GM12878 (cell line): Measurements from ENCODE around the gene LIMA1. TPM values are rescaled to one million over a fixed set of nuclear protein-coding genes. Genes with fewer than 3 reads are reported as not detected.
A peak's percentile ranks its signal among the peaks of the same experiment; 100 is the strongest.

Experiments used
- ASH2L ChIP-seq: fragments of 300-600, 200-600 bp; sonication (generic); IDR thresholded peaks from 2 replicates; pipeline ENCODE4 v1.6.1; 2017; ENCODE audit warnings: low read depth, mild to moderate bottlenecking, borderline replicate concordance
- CBX5 ChIP-seq: sonication (generic); IDR thresholded peaks from 2 replicates; pipeline ENCODE4 v1.6.1; 2016; ENCODE audit warnings: low read depth, moderate library complexity, mild to moderate bottlenecking, inconsistent platforms
- CHD1 ChIP-seq: IDR thresholded peaks from 2 replicates; pipeline ENCODE4 v1.6.1; 2012; ENCODE audit warnings: low read depth, low read length, improper control_type of control experiment
- CHD2 ChIP-seq: IDR thresholded peaks from 2 replicates; pipeline ENCODE4 v1.6.1; 2011; ENCODE audit warnings: low read depth, low read length, improper control_type of control experiment, borderline replicate concordance
- EED ChIP-seq: sonication (generic); IDR thresholded peaks from 2 replicates; pipeline ENCODE4 v1.6.1; 2016; ENCODE audit warnings: antibody characterized with exemption, low read depth
- ESRRA ChIP-seq: IDR thresholded peaks from 2 replicates; pipeline ENCODE4 v1.6.1; 2012; ENCODE audit warnings: mild to moderate bottlenecking, low read length, improper control_type of control experiment
- IKZF1 ChIP-seq: fragments of 450-650 bp; conservative IDR thresholded peaks from 2 replicates; pipeline ENCODE4 v1.6.1; 2017; ENCODE audit warnings: antibody characterized with exemption, mild to moderate bottlenecking
- KLF5 ChIP-seq: fragments of 450-650 bp; IDR thresholded peaks from 2 replicates; pipeline ENCODE4 v1.6.1; 2014; ENCODE audit warnings: mild to moderate bottlenecking; ENCODE audit not compliant: partially characterized antibody
- NFYB ChIP-seq: IDR thresholded peaks from 2 replicates; pipeline ENCODE4 v1.6.1; 2011; ENCODE audit warnings: low read depth, mild to moderate bottlenecking, low read length, improper control_type of control experiment, moderate library complexity; ENCODE audit not compliant: insufficient read depth
- NKRF ChIP-seq: fragments of 450-650 bp; conservative IDR thresholded peaks from 2 replicates; pipeline ENCODE4 v1.6.1; 2017; ENCODE audit warnings: mild to moderate bottlenecking, moderate library complexity
- PML ChIP-seq: IDR thresholded peaks from 2 replicates; pipeline ENCODE4 v1.6.1; 2012; ENCODE audit warnings: low read length, inconsistent platforms
- POU2F2 ChIP-seq: IDR thresholded peaks from 3 replicates; pipeline ENCODE4 v1.6.1; 2011; ENCODE audit warnings: low read depth, mild to moderate bottlenecking, low read length, borderline replicate concordance
- SMAD5 ChIP-seq: IDR thresholded peaks from 2 replicates; pipeline ENCODE4 v1.6.1; 2016; ENCODE audit warnings: antibody characterized with exemption, low read depth
- SREBF1 ChIP-seq: IDR thresholded peaks from 2 replicates; pipeline ENCODE4 v1.6.1; 2012; ENCODE audit warnings: mild to moderate bottlenecking, low read length
- TAF1 ChIP-seq: IDR thresholded peaks from 2 replicates; pipeline ENCODE4 v1.6.1; 2011; ENCODE audit warnings: mild to moderate bottlenecking, low read depth, low read length, borderline replicate concordance
- ZNF217 ChIP-seq: fragments of 450-650 bp; IDR thresholded peaks from 2 replicates; pipeline ENCODE4 v1.6.1; 2017; ENCODE audit warnings: antibody characterized with exemption, mild to moderate bottlenecking
- polyA plus RNA-seq, 11 experiments: library from polyadenylated mRNA; depleted of rRNA in 4 of 11; unstranded in 6 of 11; stranded (reverse) in 5 of 11; fragments of >200 nt; fragmentation: Nextera tagmentation in 4 of 11; fragmentation: Illumina TruSeq in 1 of 11; extraction: Ambion mirVana in 4 of 11; extraction: Trizol in 1 of 11; gene quantifications; 1 replicate in 1 of 11; 2 replicates in 10 of 11; pipeline versions ENCODE4 v1.2.1 to v1.2.3, GENCODE V29; 2011 to 2016; ENCODE audit warnings: inconsistent platforms in 2 of 11, missing spikeins in 2 of 11, low read depth in 1 of 11
- total RNA-seq, 4 experiments: library from RNA; depleted of rRNA in 3 of 4; stranded (reverse); fragments of >200 nt in 3 of 4; fragmentation: Illumina TruSeq in 1 of 4; extraction: Trizol in 1 of 4; gene quantifications; 2 replicates each; pipeline versions ENCODE4 v1.2.1 to v1.2.3, GENCODE V29; 2013 to 2021
- TF ChIP-seq, protein P1 (sequence below): fragments of 450-650 bp; IDR thresholded peaks from 2 replicates; pipeline ENCODE4 v1.6.1; 2016; ENCODE audit warnings: mild to moderate bottlenecking
- TF ChIP-seq, protein P2 (sequence below): fragments of 450-650 bp; IDR thresholded peaks from 2 replicates; pipeline ENCODE4 v1.6.1; 2016; ENCODE audit warnings: mild to moderate bottlenecking
- TF ChIP-seq, protein P3 (sequence below): fragments of 450-650 bp; formaldehyde crosslinking; IDR thresholded peaks from 2 replicates; pipeline ENCODE4 v1.4.0; 2020; ENCODE audit warnings: mild to moderate bottlenecking, moderate library complexity

The LIMA1 gene
- total and polyA plus RNA-seq, 10 of the 15 experiments (the other 5 are each of a cell fraction or from before 2014, with no cell fraction given) = 53.2 to 109 (median 60.8) TPM

DNA sequence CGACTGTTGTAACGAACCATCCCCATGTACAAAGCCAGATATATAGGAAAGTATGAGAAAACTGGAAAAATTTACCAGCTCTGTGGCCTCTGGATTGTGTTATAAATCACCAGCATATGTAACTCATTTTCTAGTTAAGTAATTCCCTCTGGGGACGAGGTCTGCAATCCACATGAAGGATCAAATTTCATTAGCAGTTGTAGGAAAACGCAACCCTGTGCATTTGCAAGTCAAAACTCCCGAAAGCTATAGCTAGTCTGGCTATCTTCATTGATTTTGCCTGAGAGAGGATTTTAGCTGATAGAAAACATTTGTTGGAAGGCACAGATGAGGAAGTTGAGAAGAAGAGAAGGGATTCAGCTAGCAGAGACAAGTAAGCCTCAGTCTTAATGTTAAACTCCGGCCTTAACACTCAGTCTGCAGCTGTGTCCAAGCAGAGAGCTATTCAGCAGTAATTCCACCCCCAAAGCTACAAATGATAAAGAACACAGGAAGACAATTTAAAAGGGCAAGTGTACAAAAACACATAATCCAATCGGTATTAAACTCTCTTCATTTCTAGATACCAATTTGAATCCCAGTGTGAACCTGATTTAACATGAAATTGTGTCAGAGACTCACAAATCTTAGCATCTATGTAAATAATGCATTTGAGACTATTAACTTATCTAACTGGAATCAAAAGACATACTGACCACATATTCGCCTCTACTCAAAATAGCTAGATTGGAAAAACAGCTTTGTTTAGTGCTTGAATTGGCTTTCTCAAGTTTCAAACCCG lies 61.9 kb downstream of the LIMA1 start (continued):
- TF ChIP-seq CBX5 = no peak
- peak; percentile 40 for TF ChIP-seq IKZF1
- no peak for TF ChIP-seq ZNF217
- TF ChIP-seq SREBF1 = no peak
- TF ChIP-seq NFYB = no peak
- TF ChIP-seq PML = peak; percentile 41; the same call in 1 of the 2 replicates
- peak; percentile 27; the same call in 1 of the 2 replicates for TF ChIP-seq EED
- TF ChIP-seq, protein P1, sequence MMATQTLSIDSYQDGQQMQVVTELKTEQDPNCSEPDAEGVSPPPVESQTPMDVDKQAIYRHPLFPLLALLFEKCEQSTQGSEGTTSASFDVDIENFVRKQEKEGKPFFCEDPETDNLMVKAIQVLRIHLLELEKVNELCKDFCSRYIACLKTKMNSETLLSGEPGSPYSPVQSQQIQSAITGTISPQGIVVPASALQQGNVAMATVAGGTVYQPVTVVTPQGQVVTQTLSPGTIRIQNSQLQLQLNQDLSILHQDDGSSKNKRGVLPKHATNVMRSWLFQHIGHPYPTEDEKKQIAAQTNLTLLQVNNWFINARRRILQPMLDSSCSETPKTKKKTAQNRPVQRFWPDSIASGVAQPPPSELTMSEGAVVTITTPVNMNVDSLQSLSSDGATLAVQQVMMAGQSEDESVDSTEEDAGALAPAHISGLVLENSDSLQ = no peak
- no peak for TF ChIP-seq NKRF
- TF ChIP-seq, protein P2, sequence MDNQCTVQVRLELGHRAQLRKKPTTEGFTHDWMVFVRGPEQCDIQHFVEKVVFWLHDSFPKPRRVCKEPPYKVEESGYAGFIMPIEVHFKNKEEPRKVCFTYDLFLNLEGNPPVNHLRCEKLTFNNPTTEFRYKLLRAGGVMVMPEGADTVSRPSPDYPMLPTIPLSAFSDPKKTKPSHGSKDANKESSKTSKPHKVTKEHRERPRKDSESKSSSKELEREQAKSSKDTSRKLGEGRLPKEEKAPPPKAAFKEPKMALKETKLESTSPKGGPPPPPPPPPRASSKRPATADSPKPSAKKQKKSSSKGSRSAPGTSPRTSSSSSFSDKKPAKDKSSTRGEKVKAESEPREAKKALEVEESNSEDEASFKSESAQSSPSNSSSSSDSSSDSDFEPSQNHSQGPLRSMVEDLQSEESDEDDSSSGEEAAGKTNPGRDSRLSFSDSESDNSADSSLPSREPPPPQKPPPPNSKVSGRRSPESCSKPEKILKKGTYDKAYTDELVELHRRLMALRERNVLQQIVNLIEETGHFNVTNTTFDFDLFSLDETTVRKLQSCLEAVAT = no peak
- TF ChIP-seq ESRRA = no peak
- no peak for TF ChIP-seq ASH2L
- TF ChIP-seq TAF1 = peak; percentile 53; the same call in 1 of the 2 replicates
- TF ChIP-seq CHD2 = no peak
- no peak for TF ChIP-seq CHD1
- TF ChIP-seq, protein P3, sequence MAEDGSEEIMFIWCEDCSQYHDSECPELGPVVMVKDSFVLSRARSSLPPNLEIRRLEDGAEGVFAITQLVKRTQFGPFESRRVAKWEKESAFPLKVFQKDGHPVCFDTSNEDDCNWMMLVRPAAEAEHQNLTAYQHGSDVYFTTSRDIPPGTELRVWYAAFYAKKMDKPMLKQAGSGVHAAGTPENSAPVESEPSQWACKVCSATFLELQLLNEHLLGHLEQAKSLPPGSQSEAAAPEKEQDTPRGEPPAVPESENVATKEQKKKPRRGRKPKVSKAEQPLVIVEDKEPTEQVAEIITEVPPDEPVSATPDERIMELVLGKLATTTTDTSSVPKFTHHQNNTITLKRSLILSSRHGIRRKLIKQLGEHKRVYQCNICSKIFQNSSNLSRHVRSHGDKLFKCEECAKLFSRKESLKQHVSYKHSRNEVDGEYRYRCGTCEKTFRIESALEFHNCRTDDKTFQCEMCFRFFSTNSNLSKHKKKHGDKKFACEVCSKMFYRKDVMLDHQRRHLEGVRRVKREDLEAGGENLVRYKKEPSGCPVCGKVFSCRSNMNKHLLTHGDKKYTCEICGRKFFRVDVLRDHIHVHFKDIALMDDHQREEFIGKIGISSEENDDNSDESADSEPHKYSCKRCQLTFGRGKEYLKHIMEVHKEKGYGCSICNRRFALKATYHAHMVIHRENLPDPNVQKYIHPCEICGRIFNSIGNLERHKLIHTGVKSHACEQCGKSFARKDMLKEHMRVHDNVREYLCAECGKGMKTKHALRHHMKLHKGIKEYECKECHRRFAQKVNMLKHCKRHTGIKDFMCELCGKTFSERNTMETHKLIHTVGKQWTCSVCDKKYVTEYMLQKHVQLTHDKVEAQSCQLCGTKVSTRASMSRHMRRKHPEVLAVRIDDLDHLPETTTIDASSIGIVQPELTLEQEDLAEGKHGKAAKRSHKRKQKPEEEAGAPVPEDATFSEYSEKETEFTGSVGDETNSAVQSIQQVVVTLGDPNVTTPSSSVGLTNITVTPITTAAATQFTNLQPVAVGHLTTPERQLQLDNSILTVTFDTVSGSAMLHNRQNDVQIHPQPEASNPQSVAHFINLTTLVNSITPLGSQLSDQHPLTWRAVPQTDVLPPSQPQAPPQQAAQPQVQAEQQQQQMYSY (CRISPR knock-in tag) = no peak
- peak; percentile 80; the same call in 1 of the 3 replicates for TF ChIP-seq POU2F2
- TF ChIP-seq KLF5 = no peak
- 0 out of 2 replicates have a peak, but pooled peaks have one; percentile 20 for TF ChIP-seq SMAD5
